ENCODE data around the gene BBS9. TPM values are rescaled to one million over a fixed set of nuclear protein-coding genes. Genes with fewer than 3 reads are reported as not detected.

Gene BBS9
- total RNA-seq, 2 experiments from 2014 or later = 16.0 to 20.4 TPM

DNA sequence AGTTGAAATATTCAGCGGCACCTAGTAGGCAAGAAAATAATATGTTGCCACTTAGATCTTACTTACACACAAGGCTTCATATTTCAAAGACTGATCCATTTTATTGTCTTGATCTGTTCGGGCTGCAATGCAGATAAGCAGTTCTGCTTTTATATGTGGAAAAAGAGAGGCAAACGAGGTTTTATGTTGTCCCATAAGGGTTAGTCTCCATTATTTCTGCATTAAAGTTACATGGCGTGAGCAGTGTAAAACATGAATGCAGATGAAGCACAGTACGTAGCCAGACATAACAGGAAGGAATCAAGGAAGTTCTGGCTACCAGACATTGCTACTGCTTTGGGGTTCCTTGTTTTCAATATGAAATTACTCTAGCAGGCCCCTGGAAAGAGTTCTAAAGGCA is 224.8 kb downstream of the BBS9 start:
- H3K27me3 ChIP-seq (ENCODE audit: control insufficient read depth in 1 of 2, insufficient read depth in 2 of 2, low read length in 2 of 2) = no peaks in the 10 kb centered on the region
- DNase-seq (no peak), ATAC-seq (ENCODE audit: poor library complexity) (no peak)
- CTCF ChIA-PET = no interaction called here
- TF ChIP-seq, protein P1, sequence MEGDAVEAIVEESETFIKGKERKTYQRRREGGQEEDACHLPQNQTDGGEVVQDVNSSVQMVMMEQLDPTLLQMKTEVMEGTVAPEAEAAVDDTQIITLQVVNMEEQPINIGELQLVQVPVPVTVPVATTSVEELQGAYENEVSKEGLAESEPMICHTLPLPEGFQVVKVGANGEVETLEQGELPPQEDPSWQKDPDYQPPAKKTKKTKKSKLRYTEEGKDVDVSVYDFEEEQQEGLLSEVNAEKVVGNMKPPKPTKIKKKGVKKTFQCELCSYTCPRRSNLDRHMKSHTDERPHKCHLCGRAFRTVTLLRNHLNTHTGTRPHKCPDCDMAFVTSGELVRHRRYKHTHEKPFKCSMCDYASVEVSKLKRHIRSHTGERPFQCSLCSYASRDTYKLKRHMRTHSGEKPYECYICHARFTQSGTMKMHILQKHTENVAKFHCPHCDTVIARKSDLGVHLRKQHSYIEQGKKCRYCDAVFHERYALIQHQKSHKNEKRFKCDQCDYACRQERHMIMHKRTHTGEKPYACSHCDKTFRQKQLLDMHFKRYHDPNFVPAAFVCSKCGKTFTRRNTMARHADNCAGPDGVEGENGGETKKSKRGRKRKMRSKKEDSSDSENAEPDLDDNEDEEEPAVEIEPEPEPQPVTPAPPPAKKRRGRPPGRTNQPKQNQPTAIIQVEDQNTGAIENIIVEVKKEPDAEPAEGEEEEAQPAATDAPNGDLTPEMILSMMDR (IDR thresholded peaks at IDR 0.05) = no peak
- no peaks in the 10 kb centered on the region for H3K4me1 Mint-ChIP-seq (ENCODE audit: low read depth)
- H3K9me3 ChIP-seq (ENCODE audit: control insufficient read depth in 1 of 2, insufficient read depth in 1 of 2, low read length in 2 of 2) = no peaks in the 10 kb centered on the region
- H3K36me3 ChIP-seq (ENCODE audit: insufficient read depth, low read length) = peaks cover 14% of the 10 kb centered on the region
- H3K9me3 Mint-ChIP-seq = no peaks in the 10 kb centered on the region
- H3K27ac Mint-ChIP-seq = no peak overlapping the region
- H3K4me3 Mint-ChIP-seq = no peak overlapping the region
- no peak overlapping the region for H3K27ac ChIP-seq (ENCODE audit: low read depth in 1 of 2, low read length in 2 of 2)
- POLR2A ChIA-PET = no interaction called here
- H3K36me3 Mint-ChIP-seq (ENCODE audit: low read depth) = peaks cover 31% of the 10 kb centered on the region
- no peak overlapping the region for H3K4me3 ChIP-seq (ENCODE audit: low read length)
- no peaks in the 10 kb centered on the region for H3K4me1 ChIP-seq (ENCODE audit: insufficient read depth, low read length)
- H3K27me3 Mint-ChIP-seq = no peaks in the 10 kb centered on the region
- intact Hi-C loops (cut with DNase I, micrococcal nuclease) = no loop called here

DNA sequence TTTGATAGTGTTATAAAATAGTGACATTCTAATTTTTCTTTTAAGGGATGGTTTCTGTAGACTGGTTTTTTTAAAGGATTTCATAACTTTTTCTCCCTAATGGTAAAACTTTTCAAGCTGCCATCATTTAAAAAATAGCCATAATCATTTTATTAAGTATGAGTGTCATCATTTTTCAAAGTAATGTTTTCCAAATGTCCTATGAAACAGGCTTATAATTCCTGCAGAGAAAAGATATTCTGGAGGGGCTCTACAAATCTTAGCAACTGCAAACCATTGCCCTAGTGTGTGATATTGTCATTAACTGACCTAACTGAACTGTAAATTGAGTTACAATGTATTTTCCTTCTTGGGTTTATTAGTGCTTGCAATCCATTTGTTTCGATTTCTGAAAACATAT is 226.0 kb downstream of the BBS9 start:
- Mint-ChIP-seq H3K27ac (no peak overlapping the region), H3K4me1 (ENCODE audit: low read depth) (no peaks in the 10 kb centered on the region), H3K4me3 (no peak overlapping the region), H3K36me3 (ENCODE audit: low read depth) (peaks cover 21% of the 10 kb centered on the region), H3K27me3 (no peaks in the 10 kb centered on the region), H3K9me3 (no peaks in the 10 kb centered on the region)
- no peaks in the 10 kb centered on the region for H3K4me1 ChIP-seq (ENCODE audit: insufficient read depth, low read length)
- H3K36me3 ChIP-seq (ENCODE audit: insufficient read depth, low read length) = peaks cover 6% of the 10 kb centered on the region
- no peaks in the 10 kb centered on the region for H3K9me3 ChIP-seq (ENCODE audit: control insufficient read depth in 1 of 2, insufficient read depth in 1 of 2, low read length in 2 of 2)
- H3K27me3 ChIP-seq (ENCODE audit: control insufficient read depth in 1 of 2, insufficient read depth in 2 of 2, low read length in 2 of 2) = no peaks in the 10 kb centered on the region
- intact Hi-C loops (cut with DNase I, micrococcal nuclease) = no loop called here
- ChIA-PET CTCF (no interaction called here), POLR2A (no interaction called here)
- H3K4me3 ChIP-seq (ENCODE audit: low read length) = no peak overlapping the region
- no peak overlapping the region for H3K27ac ChIP-seq (ENCODE audit: low read depth in 1 of 2, low read length in 2 of 2)
- DNase-seq (no peak), ATAC-seq (ENCODE audit: poor library complexity) (no peak)
- TF ChIP-seq, protein P1 (IDR thresholded peaks at IDR 0.05) = no peak

DNA sequence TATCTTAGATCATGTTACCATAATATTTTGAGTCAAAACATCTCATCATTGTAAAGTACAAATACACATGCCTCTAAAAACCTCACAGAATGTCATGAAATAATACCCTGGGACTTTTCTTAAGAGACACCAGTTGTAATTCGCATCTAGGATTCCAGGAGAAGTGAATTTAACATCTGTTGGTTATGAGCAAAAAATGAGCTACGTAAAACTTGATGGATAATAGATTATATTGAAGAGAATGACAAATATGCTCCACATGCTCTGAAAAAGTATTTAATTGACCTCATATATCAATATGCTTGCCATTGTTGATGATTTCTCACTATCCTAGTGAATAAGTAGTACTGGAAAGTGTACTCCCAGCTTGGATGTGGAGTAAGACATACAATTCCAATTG is 227.0 kb downstream of the BBS9 start:
- H3K27me3 ChIP-seq (ENCODE audit: control insufficient read depth in 1 of 2, insufficient read depth in 2 of 2, low read length in 2 of 2) = no peaks in the 10 kb centered on the region
- Mint-ChIP-seq H3K36me3 (ENCODE audit: low read depth) (peaks cover 16% of the 10 kb centered on the region), H3K4me3 (no peak overlapping the region), H3K9me3 (no peaks in the 10 kb centered on the region), H3K4me1 (ENCODE audit: low read depth) (no peaks in the 10 kb centered on the region), H3K27ac (no peak overlapping the region), H3K27me3 (no peaks in the 10 kb centered on the region)
- H3K9me3 ChIP-seq (ENCODE audit: control insufficient read depth in 1 of 2, insufficient read depth in 1 of 2, low read length in 2 of 2) = no peaks in the 10 kb centered on the region
- no peaks in the 10 kb centered on the region for H3K4me1 ChIP-seq (ENCODE audit: insufficient read depth, low read length)
- intact Hi-C loops (cut with DNase I, micrococcal nuclease) = no loop called here
- TF ChIP-seq, protein P1 (IDR thresholded peaks at IDR 0.05) = no peak
- H3K4me3 ChIP-seq (ENCODE audit: low read length) = no peak overlapping the region
- ATAC-seq (ENCODE audit: poor library complexity) (no peak), DNase-seq (no peak)
- POLR2A ChIA-PET = no interaction called here
- CTCF ChIA-PET = no interaction called here
- H3K27ac ChIP-seq (ENCODE audit: low read depth in 1 of 2, low read length in 2 of 2) = no peak overlapping the region
- no peaks in the 10 kb centered on the region for H3K36me3 ChIP-seq (ENCODE audit: insufficient read depth, low read length)
